Measurements from ENCODE around the gene VPS16.

- TF ChIP-seq POLR2AphosphoS5 (IDR thresholded peaks at IDR 0.05; ENCODE audit: borderline replicate concordance, low read depth, low read length) (no peak), EZH2 (IDR thresholded peaks at IDR 0.05) (no peak), FOXP2 (optimal IDR thresholded peaks at IDR 0.05; ENCODE audit: control extremely low read depth, extremely low read length, insufficient read depth) (no peak)
These were observed 47.8 kb downstream of the VPS16 start for GRCh38 chr20:2888224-2888955.
